Cardiac septum (tissue), 1 donor: ENCODE results near the gene ANKRD66. TPM values are rescaled to one million over a fixed set of nuclear protein-coding genes. Genes with fewer than 3 reads are reported as not detected.

Experiments
- DNase-seq: peaks from one replicate; pipeline ENCODE4 v3.0.0-alpha.2; 2020; ENCODE audit warnings: low spot score
- intact Hi-C: fragments of 100-400 bp; cut with DNase I; formaldehyde crosslinking; loops from one replicate; pipeline ENCODE4 v1.14.0; 2022
- total RNA-seq: library from RNA; stranded (reverse); fragmentation: NEBNext Ultra II Directional; extraction: Animal tissue kit (Norgen Biotek cat#: 25700); gene quantifications from one replicate; pipeline ENCODE4 v1.2.1, GENCODE V29; 2021
- donor health status: DM: no; HTN: no; CAD: no.

Gene ANKRD66
- total RNA-seq, 1 donor from 2014 or later: not detected

DNA sequence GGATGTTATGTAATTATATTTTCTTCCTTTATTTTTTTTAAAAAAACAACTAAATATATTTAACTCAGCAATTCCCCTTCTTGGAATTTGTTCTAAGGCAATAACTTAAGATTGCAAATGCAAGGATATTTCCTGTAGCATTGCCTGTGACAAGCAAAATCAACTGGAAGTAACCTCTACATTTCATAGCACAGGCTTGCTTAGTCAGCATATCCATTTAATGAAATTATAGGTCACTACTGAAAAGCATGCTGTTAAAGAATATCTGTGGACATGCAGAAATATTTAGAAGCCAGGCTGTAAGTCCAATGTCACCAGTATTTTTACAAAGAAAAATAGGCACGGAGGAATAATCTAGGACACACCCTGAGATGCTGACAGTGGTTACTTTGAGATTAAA lies 37.8 kb downstream of the ANKRD66 start:
- DNase-seq: no peak
- intact Hi-C loops: no loop called here

DNA sequence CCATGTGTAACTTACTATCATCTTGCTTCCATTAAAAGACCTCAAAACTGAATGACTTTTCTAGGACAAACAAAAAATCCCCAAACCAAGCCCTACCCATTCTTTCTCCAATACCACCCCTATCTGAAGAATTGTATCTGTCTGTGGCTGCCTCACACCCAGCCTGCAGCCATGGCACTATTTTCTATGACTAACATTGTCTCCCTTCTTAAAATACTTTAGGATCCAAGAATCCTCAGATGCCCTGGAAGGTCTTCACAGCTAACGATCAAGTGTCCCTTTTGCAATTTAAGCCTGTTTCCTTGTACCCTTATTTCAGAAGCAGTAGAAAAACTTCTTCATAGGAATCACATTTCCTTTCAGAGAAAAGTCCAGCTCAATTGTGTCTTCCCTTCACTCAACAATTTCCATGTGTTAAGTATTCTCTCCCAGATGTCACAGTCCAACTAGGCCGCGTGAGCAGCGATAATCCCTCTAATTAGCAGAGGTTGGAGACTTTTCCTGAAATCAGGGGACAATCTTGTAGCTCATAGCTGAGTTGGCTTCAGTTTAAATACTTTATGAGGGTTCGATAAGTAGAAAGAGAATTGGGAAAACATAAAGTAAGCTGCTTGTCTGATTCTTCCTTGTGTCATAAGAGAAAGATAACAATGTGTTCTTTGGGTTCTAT lies 41.3 kb downstream of the ANKRD66 start:
- DNase-seq: no peak
- intact Hi-C loops: no loop called here

DNA sequence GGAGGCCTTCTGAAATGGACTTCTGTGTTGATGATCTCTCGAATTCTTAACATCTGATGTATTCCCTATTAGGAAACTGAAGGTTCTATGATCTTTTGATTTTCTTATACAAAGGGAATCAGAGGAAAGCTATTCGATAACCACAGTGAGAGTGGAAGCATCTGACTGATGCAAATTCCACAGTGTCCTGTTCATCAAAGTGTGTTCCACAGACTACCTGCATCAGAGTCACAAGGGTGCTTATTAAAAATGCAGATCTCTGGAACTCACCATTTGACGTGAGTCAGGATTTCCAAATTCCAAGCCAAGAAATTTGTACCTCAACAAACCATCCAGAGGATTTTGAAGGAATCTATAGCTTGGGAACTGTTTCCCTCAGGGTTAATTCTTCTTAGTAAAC lies 42.1 kb downstream of the ANKRD66 start:
- DNase-seq: no peak
- intact Hi-C loops: no loop called here

DNA sequence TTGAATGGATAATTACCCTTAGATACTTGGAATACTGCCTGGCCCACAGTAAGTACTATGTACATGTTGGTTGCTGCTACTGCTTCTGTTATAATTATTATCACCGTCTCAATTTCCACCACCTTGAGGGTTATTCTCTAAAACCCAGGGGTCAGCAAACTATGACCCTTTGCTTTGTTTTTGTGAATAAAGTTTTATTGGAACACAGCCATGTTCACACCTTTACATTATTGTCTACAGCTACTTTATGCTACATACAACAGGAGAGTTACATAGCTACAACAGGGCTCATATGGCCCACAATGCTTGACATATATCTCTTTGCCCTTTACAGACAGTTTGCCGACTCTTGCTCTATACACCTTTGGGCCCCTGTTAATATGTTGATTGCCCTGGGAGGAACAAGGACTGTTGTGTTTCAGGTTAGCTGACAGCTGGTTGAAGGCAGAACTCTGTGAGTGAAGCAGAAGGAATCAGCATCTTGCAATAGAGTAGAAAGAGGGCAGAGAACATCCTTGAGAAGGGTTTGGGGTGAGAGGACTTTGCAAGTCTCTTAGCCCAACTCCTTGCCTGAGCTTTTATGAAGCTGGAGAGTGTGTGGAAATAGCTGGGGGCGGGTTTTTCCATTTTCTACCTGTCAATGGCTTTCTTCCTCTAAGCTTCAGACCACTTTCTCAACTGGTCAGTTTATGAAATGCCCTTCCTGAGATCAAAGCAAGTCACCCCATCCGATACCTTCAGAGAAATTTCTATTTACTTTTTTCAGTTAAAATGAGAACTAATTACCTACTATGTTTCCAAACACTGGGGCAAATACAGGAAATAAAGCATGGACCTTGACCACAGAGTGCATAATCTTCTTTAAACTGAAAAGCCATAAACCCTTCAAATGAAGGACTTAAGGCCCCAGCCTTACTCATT lies 43.0 kb downstream of the ANKRD66 start:
- DNase-seq: no peak
- intact Hi-C loops: no loop called here

DNA sequence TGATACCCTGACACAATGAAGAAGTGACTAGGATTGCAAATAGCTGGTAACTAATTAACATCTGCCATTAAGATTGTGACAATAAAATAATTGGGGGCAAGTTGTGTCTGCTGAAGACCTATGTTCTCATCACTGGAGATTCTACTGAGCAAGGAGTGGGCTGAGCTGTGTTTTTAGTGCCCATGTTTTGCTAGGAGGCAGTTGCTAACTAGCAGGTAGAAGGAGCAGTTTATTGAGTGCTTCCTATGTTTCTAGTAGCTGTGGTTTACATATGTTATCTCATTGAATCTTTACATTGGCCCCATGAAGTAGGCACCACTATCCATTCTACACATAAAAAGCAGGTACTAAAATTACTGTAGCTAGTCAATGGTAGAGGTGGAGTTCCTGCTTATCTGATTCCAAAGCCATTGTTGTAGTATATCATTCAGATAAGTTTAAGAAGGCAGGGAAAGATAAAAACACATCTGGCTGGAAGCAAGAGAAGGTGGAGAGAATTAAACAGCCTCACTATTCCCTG lies 43.7 kb downstream of the ANKRD66 start:
- intact Hi-C loops: no loop called here
- DNase-seq: no peak

DNA sequence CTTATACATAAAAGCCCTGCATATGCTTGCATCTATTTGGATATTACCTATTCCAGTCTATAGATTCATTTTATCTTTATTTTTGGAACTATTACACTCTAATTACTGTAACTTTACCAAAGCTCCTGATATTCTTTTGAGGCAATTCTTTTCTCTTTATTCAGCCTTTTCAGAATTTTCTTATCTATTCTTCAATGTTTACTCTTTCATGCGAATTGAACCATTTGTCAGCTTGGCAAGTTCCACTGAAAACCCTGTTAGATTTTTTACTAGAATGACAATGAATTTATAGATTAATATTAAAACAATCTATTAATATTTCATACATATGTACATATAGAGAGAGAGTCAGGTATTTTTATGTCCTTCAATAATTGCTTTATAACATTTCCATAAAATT lies 45.9 kb downstream of the ANKRD66 start:
- DNase-seq: no peak
- intact Hi-C loops: no loop called here

DNA sequence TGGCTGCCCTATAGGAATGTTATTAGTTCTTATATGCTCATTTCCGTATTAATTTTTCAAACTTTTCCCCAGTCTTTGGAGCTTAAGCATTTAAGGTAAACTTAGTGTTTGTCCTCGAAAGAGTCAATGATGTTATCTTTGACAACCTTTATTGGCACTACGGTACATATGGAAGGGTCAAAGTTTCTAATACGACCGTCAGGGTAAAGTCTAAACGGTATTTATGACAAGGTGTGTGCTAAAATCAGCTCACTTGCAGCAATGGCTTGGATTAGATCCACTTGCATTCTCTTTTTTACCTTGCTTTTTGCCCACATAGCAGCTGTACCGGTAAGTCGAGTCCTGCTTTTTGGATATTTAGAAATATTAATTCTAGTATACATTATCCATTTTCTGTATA lies 46.4 kb downstream of the ANKRD66 start, which contains the start of gene MEP1A:
MEP1A (plus strand) TSS at position 252 of the 400 bp plus-strand sequence; CDS start at position 262, 10 bp downstream.
- intact Hi-C loops: no loop called here
- no peak for DNase-seq

DNA sequence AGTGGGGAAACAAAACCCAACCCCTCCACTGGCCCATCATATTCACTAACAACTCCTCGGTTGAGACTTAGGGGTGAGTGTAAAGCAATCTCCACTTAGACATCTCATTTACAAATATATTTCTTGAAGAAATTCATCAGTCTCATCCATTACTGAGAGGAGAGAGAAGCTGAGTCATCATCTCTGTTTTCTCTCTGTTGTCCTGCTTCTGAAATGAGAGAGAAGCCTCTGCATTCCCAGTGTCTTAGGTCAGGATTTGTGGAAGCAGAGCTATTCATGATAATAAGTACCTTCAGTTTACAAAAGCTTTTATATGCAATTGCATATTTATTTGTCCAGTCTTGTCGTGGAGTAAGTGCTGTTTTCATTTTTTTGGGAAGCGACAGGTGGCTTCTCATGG lies 47.3 kb downstream of the ANKRD66 start:
- intact Hi-C loops: no loop called here
- no peak for DNase-seq

DNA sequence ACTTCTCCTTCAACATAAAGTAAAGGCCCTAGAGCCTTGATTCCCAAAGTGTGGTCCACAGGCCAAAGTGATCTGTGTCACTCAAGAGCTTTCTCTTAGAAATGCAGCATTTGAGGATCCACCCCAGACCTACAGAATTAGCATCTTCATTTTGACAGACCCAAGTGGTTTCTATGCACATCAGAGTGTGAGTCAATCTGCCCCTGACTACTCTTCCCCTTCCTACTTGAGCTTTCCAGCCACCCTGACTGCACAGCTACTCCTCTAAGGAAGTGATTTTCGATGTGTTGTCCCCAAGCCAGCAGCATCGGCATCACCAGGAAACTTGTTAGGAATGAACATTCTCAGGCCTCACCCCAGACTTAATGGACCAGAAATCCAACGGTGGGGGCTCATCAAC lies 49.1 kb downstream of the ANKRD66 start:
- DNase-seq: no peak
- intact Hi-C loops: no loop called here

DNA sequence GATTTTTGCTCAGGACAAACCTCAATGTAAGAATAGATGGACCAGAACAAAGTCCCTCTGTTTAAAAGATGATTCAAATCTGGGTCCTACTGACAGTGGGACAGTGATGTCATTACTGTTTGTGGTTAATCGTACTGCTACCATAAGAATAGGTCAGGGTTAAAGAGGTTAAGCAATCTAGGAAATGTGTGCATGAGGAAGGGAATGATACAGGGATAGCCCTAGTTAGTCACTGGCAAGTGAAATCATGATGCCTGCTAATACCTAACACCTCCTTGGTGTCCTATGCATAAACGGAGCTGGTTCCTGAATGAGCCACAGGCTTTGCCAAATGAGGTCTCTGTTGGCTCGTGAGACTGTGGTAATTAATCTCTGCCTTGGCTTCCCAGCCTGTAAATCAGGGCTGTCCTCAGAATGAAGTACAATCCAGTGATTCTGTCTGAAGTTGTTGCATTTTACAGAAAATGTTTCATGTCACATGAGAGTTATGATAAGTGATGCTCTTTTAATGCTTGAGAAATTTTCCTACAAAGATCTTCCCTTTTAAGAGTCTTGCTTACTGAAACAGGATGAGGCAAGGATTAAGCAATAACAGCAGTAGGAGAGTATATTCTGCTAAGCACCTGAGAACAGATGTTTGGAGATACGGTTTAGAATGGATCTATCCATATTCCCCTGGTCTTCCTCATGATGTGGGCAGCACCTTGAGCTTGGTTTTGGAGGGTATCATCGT lies 50.3 kb downstream of the ANKRD66 start:
- no peak for DNase-seq
- intact Hi-C loops: no loop called here

DNA sequence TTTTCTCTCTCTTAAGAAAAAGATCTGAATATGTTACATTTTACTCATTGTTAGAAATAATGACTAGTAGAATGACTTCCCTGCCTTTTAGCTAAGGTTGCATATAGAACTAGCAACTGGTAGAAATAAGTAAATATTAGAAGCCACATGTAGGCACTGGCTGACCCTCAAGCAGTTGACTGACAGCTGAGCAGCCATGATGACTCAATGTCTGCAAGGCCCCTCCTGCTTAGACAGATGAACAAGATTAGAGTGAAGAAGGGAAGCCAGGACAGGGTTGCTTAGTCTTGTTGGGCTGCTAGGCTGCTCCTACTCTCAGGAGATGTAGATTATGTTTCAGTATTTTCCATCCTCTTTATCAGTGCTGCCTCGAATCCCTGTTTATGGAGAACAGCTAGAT lies 52.9 kb downstream of the ANKRD66 start:
- DNase-seq: no peak
- intact Hi-C loops: no loop called here

DNA sequence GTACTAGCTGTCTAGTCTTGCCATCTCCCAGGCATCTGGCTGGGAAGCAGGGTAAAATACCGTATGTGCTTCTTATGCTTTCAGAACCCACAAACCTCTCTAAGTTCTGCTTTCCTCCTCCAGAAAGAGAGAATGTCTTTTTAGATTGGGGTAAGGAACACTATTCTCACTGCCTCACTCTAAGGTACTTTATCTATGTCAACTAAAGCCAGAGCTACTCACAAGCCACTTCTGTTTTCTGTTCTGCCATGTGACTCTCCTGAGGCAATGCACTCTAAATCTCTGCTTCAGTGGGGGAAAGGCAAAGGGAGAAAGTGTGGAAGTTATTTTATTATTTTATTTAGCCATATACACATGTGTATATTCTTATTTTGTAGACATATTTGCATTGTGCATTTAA lies 62.1 kb downstream of the ANKRD66 start:
- intact Hi-C loops: no loop called here
- DNase-seq: no peak

Other genes with a start within 250 kb of the ANKRD66 start
- gene CYP39A1, start 94.1 kb upstream of the ANKRD66 start, total RNA-seq: 5.9 TPM
- 25.6 TPM for gene SLC25A27, start 94.0 kb upstream of the ANKRD66 start, total RNA-seq
- gene TDRD6, start 59.0 kb upstream of the ANKRD66 start, total RNA-seq: 0.86 TPM
- 0.46 TPM for gene PLA2G7, start 11.6 kb upstream of the ANKRD66 start, total RNA-seq
- gene MEP1A, start 46.5 kb downstream of the ANKRD66 start, total RNA-seq: not detected
- 34.7 TPM for gene ADGRF5, start 175.0 kb downstream of the ANKRD66 start, total RNA-seq